SU-DHL-6 (cell line): Measurements from ENCODE around the gene IZUMO2.

Experiments
- CTCF ChIP-seq: fragments of 200-600 bp; sonication (generic); IDR thresholded peaks from one replicate; pipeline ENCODE4 v1.5.1; 2017; ENCODE audit warnings: antibody characterized with exemption, mild to moderate bottlenecking, low read length, moderate library complexity; ENCODE audit not compliant: insufficient read depth, poor library complexity, severe bottlenecking
- EZH2phosphoT487 ChIP-seq: fragments of 200-600 bp; sonication (generic), shearing (Covaris generic); conservative IDR thresholded peaks from 2 replicates; pipeline ENCODE4 v1.6.1; 2018; ENCODE audit warnings: mild to moderate bottlenecking, antibody characterized with exemption, low read length, moderate library complexity, mixed read lengths

GRCh38 chr19:50159078-50159477 lies 4.0 kb downstream of the IZUMO2 start:
- TF ChIP-seq CTCF (no peak), EZH2phosphoT487 (no peak)
